ENCODE data around the gene LEPR.

LEPR gene

GRCh38 chr1:65412984-65413375 is 7.5 kb upstream of the LEPR start:
- DNase-seq, result no peak

DNA sequence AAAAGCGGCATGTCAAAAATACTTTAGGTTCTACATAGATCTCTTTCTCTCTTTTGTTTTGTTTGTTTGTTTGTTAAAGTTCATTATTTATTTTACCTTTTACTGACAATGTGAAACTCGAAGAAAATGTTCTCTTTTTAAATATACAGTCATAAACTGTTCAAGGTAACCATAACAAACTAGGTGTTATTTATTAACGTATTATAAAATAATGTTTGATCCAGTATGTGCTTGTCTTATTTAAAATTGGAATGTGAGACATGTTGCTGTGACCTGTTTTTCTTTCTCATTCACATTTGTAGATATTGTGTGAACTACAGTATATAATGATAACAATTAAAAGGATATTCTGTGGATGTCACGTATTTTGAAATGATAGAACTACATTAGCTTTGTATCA is 5.9 kb upstream of the LEPR start:
- DNase-seq, result no peak

- DNase-seq, result no peak
Measured at GRCh38 chr1:65416767-65417166, 3.7 kb upstream of the LEPR start.

DNA sequence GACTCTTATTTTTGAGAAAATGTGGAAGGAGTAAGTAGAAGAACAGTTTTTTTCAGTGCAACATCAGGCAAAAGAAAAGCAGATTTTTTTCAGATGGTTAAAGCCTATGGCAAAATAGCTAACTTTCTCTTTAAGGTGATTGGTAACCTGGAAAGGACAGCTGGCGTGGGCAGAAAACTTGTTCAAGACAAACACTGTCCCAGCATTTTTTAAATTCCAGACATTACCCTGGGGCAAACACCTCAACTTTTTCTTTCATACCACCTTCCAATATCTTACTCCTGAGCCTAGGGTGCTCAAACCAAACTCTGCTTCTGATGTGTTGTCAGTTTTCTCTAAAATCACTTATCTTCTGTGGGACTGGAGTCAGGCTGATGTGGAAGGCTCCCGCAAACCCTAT is 2.7 kb upstream of the LEPR start:
- no peak for DNase-seq

- no peak for DNase-seq
Measured at GRCh38 chr1:65418522-65419185, 1.8 kb upstream of the LEPR start.

- DNase-seq, result peak; percentile 99
Measured at GRCh38 chr1:65419681-65420589, 533 bp upstream of the LEPR start.

DNA sequence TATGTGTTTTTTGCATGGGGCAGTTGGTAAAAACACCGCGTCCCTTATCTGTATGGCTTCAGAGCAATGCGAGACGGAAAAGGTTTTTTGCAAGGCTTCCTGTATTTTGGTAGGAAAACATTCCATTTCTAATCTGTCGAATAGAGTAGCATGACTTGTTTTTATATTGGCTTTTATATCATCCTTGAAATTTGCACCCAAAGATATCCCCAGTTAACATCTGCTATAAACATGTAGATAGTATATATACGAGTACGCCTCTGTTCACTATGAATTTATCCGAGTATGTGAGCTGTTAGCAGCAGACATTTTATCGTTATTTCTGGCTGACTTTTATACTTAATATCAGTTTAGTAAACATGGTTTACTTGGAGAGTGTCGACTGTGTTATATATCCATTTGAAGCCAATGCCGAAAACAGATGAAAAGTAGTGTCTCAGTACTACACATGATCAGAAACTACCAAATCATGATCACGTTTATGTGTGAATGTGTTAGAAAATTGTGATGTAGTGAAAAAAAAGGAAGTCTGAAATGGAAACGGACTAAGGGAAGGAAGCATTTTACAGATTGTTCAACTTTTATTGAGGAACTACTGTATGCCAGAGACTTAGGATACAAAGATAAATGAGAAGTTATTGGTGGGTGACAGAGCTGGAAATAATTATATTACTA is 1.0 kb downstream of the LEPR start:
- no peak for DNase-seq

DNA sequence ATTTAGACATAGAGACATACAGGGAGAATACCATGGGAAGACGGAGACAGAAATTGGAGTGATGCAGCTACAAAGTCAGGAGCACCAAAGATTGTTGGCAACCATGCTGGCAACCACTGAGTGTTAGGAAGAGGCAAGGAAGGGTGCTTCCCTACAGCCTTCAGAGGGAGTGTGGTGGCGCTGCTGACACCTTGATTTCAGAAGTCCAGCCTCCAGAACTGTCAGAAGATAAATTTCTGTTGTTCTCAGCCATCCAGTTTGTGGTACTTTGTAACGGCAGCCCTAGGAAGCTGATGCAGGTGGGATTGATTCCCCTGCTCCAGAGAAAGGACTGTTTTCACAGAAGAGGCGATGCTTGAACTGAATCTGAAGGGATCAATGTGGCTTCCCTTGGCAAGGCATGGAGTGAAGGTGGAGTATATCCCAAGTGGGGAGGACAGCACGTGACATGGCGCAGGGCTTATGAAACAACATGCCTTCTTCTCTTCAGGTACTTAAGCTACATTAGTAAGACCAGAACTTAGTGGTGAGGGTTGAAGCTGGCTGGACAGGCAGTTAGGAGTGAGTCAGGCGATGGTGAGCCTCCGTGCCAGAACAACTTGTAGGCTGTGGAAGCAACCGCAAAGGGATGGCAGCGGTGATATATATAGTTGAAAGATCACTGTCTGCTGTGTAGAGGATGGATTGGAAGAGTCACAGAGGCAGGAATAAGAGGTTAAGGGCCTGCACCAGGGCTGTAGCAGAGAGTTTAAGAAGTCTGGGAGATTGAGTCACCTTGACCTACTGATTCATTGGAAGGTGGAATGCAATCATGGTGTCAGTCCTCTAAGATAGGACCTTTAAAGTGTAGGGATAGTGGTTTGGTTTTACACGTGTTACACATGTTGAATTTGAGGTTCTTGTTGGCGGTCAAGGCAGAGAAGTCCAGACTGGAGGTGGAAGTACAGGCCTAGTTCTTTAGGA is 2.1 kb downstream of the LEPR start:
- DNase-seq, result peak; percentile 63

DNA sequence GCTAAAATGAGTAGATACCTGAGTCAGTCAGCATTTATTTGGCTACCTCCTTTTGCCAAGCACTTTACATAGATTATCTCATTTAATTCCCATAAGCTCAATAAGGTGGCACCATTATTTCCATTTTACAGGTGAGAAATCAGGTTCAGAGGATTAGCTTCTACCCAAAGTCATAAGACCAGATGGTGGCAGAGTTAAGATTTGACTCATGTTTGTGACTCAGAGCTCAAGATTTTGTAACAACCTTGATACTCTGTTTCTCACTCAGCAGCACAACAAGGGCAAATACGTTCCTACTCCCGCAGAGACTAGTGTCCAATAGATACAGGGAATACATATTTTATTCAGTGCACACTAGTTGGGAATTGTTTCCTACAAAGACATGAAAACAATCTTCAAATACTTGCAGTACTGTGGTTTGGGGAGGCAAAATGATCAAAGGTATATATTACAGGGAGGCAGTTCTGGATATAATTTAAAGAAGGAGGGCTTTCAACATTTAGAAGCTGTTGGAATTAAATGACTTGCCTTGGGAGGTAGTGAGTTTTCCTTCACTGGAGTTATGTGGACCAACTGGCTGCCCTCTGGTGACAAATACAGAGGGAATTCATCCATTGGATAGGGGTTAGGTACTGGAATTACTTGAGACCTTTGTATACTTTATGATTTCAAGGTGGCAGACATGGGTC is 3.6 kb downstream of the LEPR start:
- DNase-seq, result peak; percentile 91

GRCh38 chr1:65424573-65424889 is 4.1 kb downstream of the LEPR start:
- peak; percentile 22 for DNase-seq

- no peak for DNase-seq
Measured at GRCh38 chr1:65425006-65425405, 4.5 kb downstream of the LEPR start.

- DNase-seq, result no peak
Measured at GRCh38 chr1:65425697-65426096, 5.2 kb downstream of the LEPR start.

DNA sequence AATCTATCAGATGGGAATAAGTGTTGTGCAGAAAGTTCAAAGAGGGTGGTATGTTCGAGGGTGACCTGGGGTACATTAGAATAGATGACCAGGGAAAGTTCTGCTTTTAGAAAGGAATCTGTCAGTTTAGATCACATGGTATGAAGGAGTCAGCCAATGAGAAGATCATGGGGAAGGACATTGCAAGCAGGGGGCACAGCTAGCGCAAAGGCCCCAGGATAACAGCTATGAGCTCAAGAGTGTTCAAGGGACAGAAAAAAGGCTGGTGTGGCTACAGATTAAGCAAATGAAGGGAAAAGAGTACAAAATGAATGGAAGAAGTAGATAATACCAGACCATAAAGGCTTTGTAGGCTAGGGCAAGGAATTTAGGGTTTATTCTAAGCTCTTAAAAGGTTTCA is 8.6 kb downstream of the LEPR start:
- DNase-seq, result no peak

- peak; percentile 17 for DNase-seq
Measured at GRCh38 chr1:65429806-65430205, 9.3 kb downstream of the LEPR start.

- peak; percentile 51 for DNase-seq
Measured at GRCh38 chr1:65431111-65431705, 10.7 kb downstream of the LEPR start.

GRCh38 chr1:65432918-65433317 is 12.4 kb downstream of the LEPR start:
- DNase-seq, result no peak

GRCh38 chr1:65434255-65434654 is 13.8 kb downstream of the LEPR start:
- no peak for DNase-seq

DNA sequence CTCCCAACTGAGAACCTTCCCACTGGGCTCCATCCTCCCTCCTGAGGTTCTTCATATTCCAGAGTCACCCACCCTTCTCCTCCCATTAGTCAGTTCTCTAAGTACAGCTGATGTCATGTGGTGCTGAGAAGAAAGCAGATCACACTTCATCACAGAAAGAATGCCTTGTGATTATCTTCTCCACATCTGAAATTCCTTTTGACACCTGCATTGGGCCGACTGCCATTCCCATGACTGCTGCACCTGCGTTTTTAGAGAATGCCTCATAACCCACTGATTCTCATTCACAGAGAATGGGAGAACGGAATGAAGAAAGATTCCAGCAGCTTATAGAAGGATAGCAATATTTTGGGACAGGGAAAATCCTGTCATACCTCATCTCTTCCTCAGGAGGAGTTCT is 14.3 kb downstream of the LEPR start:
- DNase-seq, result no peak

DNA sequence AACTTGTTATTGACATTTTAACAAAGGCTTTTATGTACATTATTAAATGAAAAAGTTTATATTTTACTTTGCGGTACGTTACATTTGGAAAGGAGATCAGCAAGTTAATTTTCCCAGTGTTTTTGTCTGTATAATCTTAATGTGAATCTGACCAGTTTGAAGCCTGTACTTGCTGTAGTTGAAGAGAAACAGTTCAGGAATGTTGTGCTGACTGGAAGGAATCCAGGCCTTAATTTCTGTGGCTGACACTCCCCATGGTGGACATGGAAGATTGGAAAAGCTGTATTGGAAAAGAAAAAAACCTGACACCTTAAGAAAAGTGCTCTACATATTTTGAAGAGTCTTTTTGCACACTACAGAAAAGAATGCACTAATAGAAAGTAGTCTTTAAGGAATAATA is 15.5 kb downstream of the LEPR start:
- DNase-seq, result no peak

DNA sequence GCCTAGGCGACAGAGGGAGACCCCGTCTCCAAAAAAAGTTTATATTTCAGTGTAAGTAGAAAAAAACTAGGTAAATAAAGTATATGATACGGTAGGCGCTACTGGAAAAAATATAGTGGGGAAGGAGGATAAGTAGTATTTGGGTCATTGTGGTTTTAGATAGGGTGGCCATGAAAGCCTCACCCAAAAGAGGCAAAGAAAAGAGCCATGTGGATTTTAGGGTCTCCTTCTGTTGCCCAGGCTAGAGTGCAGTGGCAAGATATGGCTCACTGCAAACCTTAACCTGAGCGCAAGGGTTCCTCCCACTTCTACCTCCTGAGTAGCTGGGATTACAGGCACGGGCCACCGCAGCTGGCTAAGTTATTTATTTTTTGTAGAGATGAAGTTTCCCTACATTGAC is 17.1 kb downstream of the LEPR start:
- DNase-seq, result no peak

DNA sequence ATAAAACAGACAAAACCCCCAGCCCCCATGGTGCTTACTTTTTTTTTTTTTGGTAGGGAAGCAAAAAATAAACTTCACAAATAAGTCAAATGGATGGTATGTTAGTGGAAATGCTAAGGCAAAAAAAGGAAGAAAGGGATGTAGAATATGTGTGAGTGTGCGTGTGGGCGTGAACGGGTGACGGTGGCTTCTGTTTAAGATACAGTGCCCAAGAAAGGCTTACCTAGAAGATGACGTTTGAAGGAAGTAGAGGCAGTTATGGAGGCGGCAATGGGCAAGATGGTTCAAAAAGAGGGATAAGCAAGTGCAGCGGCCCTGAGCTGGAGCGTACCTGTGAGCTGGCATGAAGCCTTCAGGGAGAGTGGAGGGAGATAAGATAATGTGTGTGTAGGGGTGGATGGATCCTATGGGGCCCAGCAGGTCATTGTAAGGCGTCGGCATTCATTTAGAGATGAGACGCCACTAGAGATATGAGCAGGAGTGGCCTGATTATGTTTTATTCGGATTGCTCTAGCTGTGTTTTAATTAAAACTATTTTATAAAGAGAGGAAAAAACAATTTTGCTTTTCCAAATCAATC is 19.9 kb downstream of the LEPR start:
- DNase-seq, result no peak
